ENCODE measurements around the gene CD164L2.

The CD164L2 gene

DNA sequence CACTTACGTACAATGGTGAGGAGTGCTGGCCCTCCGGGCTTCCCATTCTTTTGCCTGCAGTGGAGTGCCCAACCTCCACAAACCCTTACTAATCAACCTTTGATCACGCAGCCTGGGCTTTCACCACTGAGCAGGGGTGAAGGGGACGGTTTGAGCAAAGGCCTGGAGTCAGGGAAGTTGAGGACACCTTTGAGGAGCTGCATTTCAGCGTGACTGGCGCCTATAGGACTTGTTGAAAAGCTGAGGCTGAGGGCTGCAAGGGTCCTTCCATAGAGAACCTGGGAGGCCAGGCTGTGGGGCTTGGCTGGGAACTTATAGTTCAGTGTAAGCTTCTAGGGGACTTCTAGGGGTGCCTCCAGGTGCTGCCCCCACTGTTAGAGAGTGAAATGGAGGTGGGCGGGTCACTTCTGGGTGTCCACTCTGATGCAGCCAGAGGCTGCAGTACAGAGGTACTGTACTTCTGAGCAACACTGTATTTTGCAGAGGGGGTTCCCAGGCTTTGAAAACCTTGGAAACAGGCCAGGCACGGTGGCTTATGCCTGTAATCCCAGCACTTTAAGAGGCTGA is 31.5 kb downstream of the CD164L2 start:
- no peaks in the 10 kb centered on the region for H3K79me2 ChIP-seq (ENCODE audit: insufficient read depth, low read length)
- H3F3A ChIP-seq (ENCODE audit: low read depth): no peaks in the 10 kb centered on the region
- H2AFZ ChIP-seq (ENCODE audit: low read length): no peak overlapping the region
- H4K20me1 ChIP-seq (ENCODE audit: insufficient read depth, low read length, poor library complexity, severe bottlenecking): no peaks in the 10 kb centered on the region
- H3K9me2 ChIP-seq (replicated peaks; ENCODE audit: low read depth, low read length): no peaks in the 10 kb centered on the region
- no peaks in the 10 kb centered on the region for H3K4me1 ChIP-seq (ENCODE audit: insufficient read depth, low read length, poor library complexity, severe bottlenecking)
- H3K9ac ChIP-seq (ENCODE audit: low read depth, low read length, poor library complexity, severe bottlenecking): no peak overlapping the region
- no peak overlapping the region for H3K4me2 ChIP-seq (ENCODE audit: low read depth, low read length, poor library complexity, severe bottlenecking)
- no peaks in the 10 kb centered on the region for H3K27me3 ChIP-seq (ENCODE audit: insufficient read depth, low read length, poor library complexity, severe bottlenecking)
- H3K4me3 ChIP-seq (ENCODE audit: low read length, poor library complexity, severe bottlenecking): no peak overlapping the region
- peaks cover 5% of the 10 kb centered on the region; the same call in 1 of the 2 replicates for H3K36me3 ChIP-seq (ENCODE audit: insufficient read depth, low read length)
- H3K9me3 ChIP-seq (ENCODE audit: insufficient read depth, low read depth, low read length): no peaks in the 10 kb centered on the region
- TF ChIP-seq, protein P1, sequence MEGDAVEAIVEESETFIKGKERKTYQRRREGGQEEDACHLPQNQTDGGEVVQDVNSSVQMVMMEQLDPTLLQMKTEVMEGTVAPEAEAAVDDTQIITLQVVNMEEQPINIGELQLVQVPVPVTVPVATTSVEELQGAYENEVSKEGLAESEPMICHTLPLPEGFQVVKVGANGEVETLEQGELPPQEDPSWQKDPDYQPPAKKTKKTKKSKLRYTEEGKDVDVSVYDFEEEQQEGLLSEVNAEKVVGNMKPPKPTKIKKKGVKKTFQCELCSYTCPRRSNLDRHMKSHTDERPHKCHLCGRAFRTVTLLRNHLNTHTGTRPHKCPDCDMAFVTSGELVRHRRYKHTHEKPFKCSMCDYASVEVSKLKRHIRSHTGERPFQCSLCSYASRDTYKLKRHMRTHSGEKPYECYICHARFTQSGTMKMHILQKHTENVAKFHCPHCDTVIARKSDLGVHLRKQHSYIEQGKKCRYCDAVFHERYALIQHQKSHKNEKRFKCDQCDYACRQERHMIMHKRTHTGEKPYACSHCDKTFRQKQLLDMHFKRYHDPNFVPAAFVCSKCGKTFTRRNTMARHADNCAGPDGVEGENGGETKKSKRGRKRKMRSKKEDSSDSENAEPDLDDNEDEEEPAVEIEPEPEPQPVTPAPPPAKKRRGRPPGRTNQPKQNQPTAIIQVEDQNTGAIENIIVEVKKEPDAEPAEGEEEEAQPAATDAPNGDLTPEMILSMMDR (conservative IDR thresholded peaks at IDR 0.05; ENCODE audit: low read length): no peak
- TF ChIP-seq EZH2phosphoT487 (IDR thresholded peaks at IDR 0.05; ENCODE audit: borderline replicate concordance): no peak

DNA sequence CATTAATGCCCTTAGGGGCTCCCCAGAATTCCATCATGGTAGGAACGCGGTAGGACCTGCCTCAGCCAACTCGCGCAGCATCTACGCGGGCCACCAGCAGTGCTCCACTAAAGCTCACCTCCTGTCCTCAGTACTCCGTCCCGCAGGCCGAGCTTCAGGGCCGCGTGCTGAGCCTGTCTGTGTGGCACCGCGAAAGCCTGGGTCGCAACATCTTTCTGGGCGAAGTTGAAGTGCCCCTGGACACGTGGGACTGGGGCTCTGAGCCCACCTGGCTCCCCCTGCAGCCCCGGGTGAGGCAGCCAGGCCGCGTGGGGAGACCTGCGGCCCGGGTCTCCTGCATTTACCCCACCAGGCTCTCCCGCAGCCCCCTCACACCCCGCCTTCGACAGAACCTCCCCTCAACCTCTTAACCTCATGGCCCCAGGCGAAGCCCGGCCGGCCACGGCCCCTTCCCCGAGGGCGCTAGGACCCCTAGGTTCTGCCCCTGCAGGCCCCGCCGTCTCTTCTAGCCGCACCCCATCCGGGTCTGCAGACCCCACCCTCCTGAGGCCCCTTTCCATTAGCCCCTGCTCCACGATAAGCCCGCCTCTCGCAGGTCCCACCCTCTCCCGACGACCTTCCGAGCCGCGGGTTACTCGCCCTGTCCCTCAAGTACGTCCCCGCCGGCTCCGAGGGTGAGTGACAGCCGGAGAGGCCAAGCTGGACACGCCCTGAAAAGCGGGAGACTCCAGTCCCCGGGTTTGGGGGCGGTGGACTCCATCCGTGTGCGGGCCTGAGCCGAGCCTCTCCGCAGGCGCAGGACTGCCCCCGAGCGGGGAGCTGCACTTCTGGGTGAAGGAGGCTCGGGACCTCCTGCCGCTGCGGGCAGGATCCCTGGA is 32.2 kb downstream of the CD164L2 start:
- Histone ChIP-seq H3K4me2 (ENCODE audit: low read depth, low read length, poor library complexity, severe bottlenecking) (no peak overlapping the region), H3F3A (ENCODE audit: low read depth) (no peaks in the 10 kb centered on the region), H3K27me3 (ENCODE audit: insufficient read depth, low read length, poor library complexity, severe bottlenecking) (no peaks in the 10 kb centered on the region), H3K9me3 (ENCODE audit: insufficient read depth, low read depth, low read length) (no peaks in the 10 kb centered on the region), H3K36me3 (ENCODE audit: insufficient read depth, low read length) (peaks cover 5% of the 10 kb centered on the region; the same call in 1 of the 2 replicates), H3K9ac (ENCODE audit: low read depth, low read length, poor library complexity, severe bottlenecking) (no peak overlapping the region), H3K4me3 (ENCODE audit: low read length, poor library complexity, severe bottlenecking) (no peak overlapping the region), H3K79me2 (ENCODE audit: insufficient read depth, low read length) (peaks cover 6% of the 10 kb centered on the region; the same call in 1 of the 2 replicates), H2AFZ (ENCODE audit: low read length) (no peak overlapping the region), H4K20me1 (ENCODE audit: insufficient read depth, low read length, poor library complexity, severe bottlenecking) (no peaks in the 10 kb centered on the region), H3K4me1 (ENCODE audit: insufficient read depth, low read length, poor library complexity, severe bottlenecking) (peaks cover 3% of the 10 kb centered on the region), H3K9me2 (replicated peaks; ENCODE audit: low read depth, low read length) (no peaks in the 10 kb centered on the region)
- TF ChIP-seq EZH2phosphoT487 (IDR thresholded peaks at IDR 0.05; ENCODE audit: borderline replicate concordance): no peak
- TF ChIP-seq, protein P1 (conservative IDR thresholded peaks at IDR 0.05; ENCODE audit: low read length): no peak

DNA sequence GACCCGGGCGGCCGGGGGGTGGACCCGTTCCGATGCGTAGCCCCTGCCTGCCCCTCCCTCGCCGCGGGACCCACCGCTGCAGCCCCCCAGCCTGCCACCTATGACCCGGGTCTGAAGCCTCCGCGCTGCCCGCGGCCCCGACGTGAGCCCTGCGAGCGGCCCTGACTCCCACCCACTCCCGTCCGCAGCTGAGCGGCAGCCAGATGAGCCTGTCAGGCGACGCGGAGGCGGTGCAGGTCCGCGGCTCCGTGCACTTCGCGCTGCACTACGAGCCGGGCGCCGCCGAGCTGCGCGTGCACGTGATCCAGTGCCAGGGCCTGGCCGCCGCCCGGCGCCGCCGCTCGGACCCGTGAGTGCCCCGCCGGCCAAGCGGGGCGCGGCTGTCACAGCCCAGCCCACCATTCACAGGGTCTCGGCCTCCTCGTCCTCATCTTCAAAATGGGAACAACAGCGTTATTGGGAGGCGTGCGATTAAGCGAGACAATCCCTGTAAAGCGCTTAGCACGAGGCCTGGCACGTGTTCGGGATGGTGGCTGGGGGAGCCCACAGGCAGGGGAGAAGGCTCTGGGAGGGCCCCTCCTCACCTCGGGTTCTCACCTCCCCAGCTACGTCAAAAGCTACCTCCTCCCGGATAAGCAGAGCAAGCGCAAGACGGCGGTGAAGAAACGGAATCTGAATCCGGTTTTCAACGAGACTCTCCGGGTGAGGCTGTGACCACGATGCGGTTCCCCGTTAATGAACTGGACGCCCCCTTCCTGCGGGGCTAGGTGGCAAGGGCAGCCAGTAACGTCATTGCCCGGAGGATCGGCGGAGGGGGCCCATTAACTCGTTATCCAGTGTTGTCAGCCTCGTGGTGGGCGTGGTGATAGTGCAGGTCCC is 33.1 kb downstream of the CD164L2 start:
- Histone ChIP-seq H3K9ac (ENCODE audit: low read depth, low read length, poor library complexity, severe bottlenecking) (no peak overlapping the region), H3F3A (ENCODE audit: low read depth) (no peaks in the 10 kb centered on the region), H2AFZ (ENCODE audit: low read length) (no peak overlapping the region), H4K20me1 (ENCODE audit: insufficient read depth, low read length, poor library complexity, severe bottlenecking) (no peaks in the 10 kb centered on the region), H3K4me2 (ENCODE audit: low read depth, low read length, poor library complexity, severe bottlenecking) (no peak overlapping the region), H3K36me3 (ENCODE audit: insufficient read depth, low read length) (peaks cover 5% of the 10 kb centered on the region; the same call in 1 of the 2 replicates), H3K27me3 (ENCODE audit: insufficient read depth, low read length, poor library complexity, severe bottlenecking) (no peaks in the 10 kb centered on the region), H3K79me2 (ENCODE audit: insufficient read depth, low read length) (peaks cover 12% of the 10 kb centered on the region; the same call in 1 of the 2 replicates), H3K9me2 (replicated peaks; ENCODE audit: low read depth, low read length) (no peaks in the 10 kb centered on the region), H3K4me3 (ENCODE audit: low read length, poor library complexity, severe bottlenecking) (no peak overlapping the region), H3K9me3 (ENCODE audit: insufficient read depth, low read depth, low read length) (no peaks in the 10 kb centered on the region), H3K4me1 (ENCODE audit: insufficient read depth, low read length, poor library complexity, severe bottlenecking) (peaks cover 7% of the 10 kb centered on the region)
- TF ChIP-seq EZH2phosphoT487 (IDR thresholded peaks at IDR 0.05; ENCODE audit: borderline replicate concordance): no peak
- TF ChIP-seq, protein P1 (conservative IDR thresholded peaks at IDR 0.05; ENCODE audit: low read length): no peak

Data from Loucy (cell line).